H9 (cell line): Measurements from ENCODE around the gene ERGIC3. TPM values are rescaled to one million over a fixed set of nuclear protein-coding genes. Genes with fewer than 3 reads are reported as not detected.

Experiments used
- DNase-seq: peaks from one replicate; pipeline ENCODE4 v3.0.0-alpha.2; 2017
- H2AFZ ChIP-seq: one replicate; pipeline ENCODE4 v1.6.1; 2013; ENCODE audit warnings: mild to moderate bottlenecking, low read length, control low read depth, moderate library complexity
- H2AK5ac ChIP-seq: 2 replicates; pipeline ENCODE4 v1.6.1; 2013; ENCODE audit warnings: low read length, control low read depth, mixed read lengths; ENCODE audit not compliant: insufficient read length
- H2BK120ac ChIP-seq: one replicate; pipeline ENCODE4 v1.6.1; 2013; ENCODE audit warnings: low read depth, mild to moderate bottlenecking, low read length, control low read depth, inconsistent platforms; ENCODE audit not compliant: poor library complexity, severe bottlenecking
- H2BK12ac ChIP-seq: 2 replicates; pipeline ENCODE4 v1.6.1; 2013; ENCODE audit warnings: low read length, control low read depth, mixed read lengths, low read depth; ENCODE audit not compliant: insufficient read length
- H2BK15ac ChIP-seq: 2 replicates; pipeline ENCODE4 v1.6.1; 2013; ENCODE audit warnings: low read depth, low read length, control low read depth
- H2BK20ac ChIP-seq: one replicate; pipeline ENCODE4 v1.6.1; 2013; ENCODE audit warnings: low read depth, mild to moderate bottlenecking, low read length, control low read depth, inconsistent platforms; ENCODE audit not compliant: poor library complexity, severe bottlenecking
- H2BK5ac ChIP-seq: 2 replicates; pipeline ENCODE4 v1.6.1; 2013; ENCODE audit warnings: low read length, control low read depth, mixed read lengths; ENCODE audit not compliant: insufficient read length
- H3K14ac ChIP-seq: 2 replicates; pipeline ENCODE4 v1.6.1; 2013; ENCODE audit warnings: low read length, control low read depth; ENCODE audit not compliant: insufficient read depth
- H3K18ac ChIP-seq: 2 replicates; pipeline ENCODE4 v1.6.1; 2013; ENCODE audit warnings: low read depth, mild to moderate bottlenecking, mixed read lengths, low read length, control low read depth; ENCODE audit not compliant: insufficient read length
- H3K23ac ChIP-seq: 2 replicates; pipeline ENCODE4 v1.6.1; 2013; ENCODE audit warnings: low read length, control low read depth, mixed read lengths, low read depth; ENCODE audit not compliant: insufficient read length
- H3K23me2 ChIP-seq: 2 replicates; pipeline ENCODE4 v1.6.1; 2013; ENCODE audit warnings: low read depth, mild to moderate bottlenecking, mixed read lengths, low read length, control low read depth; ENCODE audit not compliant: insufficient read length, poor library complexity, severe bottlenecking
- H3K27ac ChIP-seq: 2 replicates; pipeline ENCODE4 v1.5.1; 2013; ENCODE audit warnings: low read length, control low read depth, mixed read lengths, low read depth; ENCODE audit not compliant: insufficient read length
- H3K27me3 ChIP-seq: 2 replicates; pipeline ENCODE4 v1.6.1; 2013; ENCODE audit warnings: low read length, control low read depth, inconsistent platforms; ENCODE audit not compliant: insufficient read depth
- H3K4ac ChIP-seq: 2 replicates; pipeline ENCODE4 v1.6.1; 2013; ENCODE audit warnings: low read depth, mild to moderate bottlenecking, control low read depth, inconsistent platforms, low read length, moderate library complexity
- H3K4me1 ChIP-seq: 2 replicates; pipeline ENCODE4 v1.6.1; 2013; ENCODE audit warnings: low read length, control low read depth, inconsistent platforms; ENCODE audit not compliant: insufficient read depth
- H3K4me2 ChIP-seq: 2 replicates; pipeline ENCODE4 v1.6.1; 2013; ENCODE audit warnings: low read length, control low read depth, mixed read lengths; ENCODE audit not compliant: insufficient read length, insufficient read depth
- H3K56ac ChIP-seq: 2 replicates; pipeline ENCODE4 v1.6.1; 2013; ENCODE audit warnings: low read depth, mild to moderate bottlenecking, mixed read lengths, low read length, control low read depth; ENCODE audit not compliant: insufficient read length
- H3K79me1 ChIP-seq: 2 replicates; pipeline ENCODE4 v1.6.1; 2013; ENCODE audit warnings: low read depth, mild to moderate bottlenecking, moderate library complexity, low read length, control low read depth, inconsistent platforms; ENCODE audit not compliant: insufficient read depth, poor library complexity, severe bottlenecking
- H3K79me2 ChIP-seq: 2 replicates; pipeline ENCODE4 v1.6.1; 2013; ENCODE audit warnings: low read length, control low read depth, inconsistent platforms; ENCODE audit not compliant: insufficient read depth
- H3K9ac ChIP-seq: 2 replicates; pipeline ENCODE4 v1.6.1; 2013; ENCODE audit warnings: low read length, control low read depth, mixed read lengths; ENCODE audit not compliant: insufficient read length; ENCODE audit errors: extremely low read depth
- H3K9me3 ChIP-seq: one replicate; pipeline ENCODE4 v1.6.1; 2013; ENCODE audit warnings: low read depth, low read length, inconsistent platforms; ENCODE audit not compliant: control insufficient read depth
- H3T11ph ChIP-seq: one replicate; pipeline ENCODE4 v1.6.1; 2013; ENCODE audit warnings: mild to moderate bottlenecking, low read length, control low read depth, inconsistent platforms
- H4K20me1 ChIP-seq: one replicate; pipeline ENCODE4 v1.6.1; 2013; ENCODE audit not compliant: control insufficient read depth, insufficient read length, insufficient read depth
- H4K5ac ChIP-seq: 2 replicates; pipeline ENCODE4 v1.6.1; 2013; ENCODE audit warnings: low read depth, mild to moderate bottlenecking, mixed read lengths, low read length, control low read depth; ENCODE audit not compliant: insufficient read length
- H4K8ac ChIP-seq: replicated peaks from 2 replicates; pipeline ENCODE4 v1.6.1; 2013; ENCODE audit warnings: low read length, control low read depth, mixed read lengths, low read depth; ENCODE audit not compliant: insufficient read length
- H4K91ac ChIP-seq: 2 replicates; pipeline ENCODE4 v1.6.1; 2013; ENCODE audit warnings: low read depth, mild to moderate bottlenecking, moderate library complexity, mixed read lengths, low read length, control low read depth; ENCODE audit not compliant: insufficient read length
- H3K27ac Mint-ChIP-seq, 3 experiments: 2 replicates in 2 of 3; 3 replicates in 1 of 3; pipeline ENCODE4 v1.8.0; 2020 to 2021; ENCODE audit warnings: mixed read lengths in 3 of 3, mild to moderate bottlenecking in 1 of 3, moderate library complexity in 1 of 3
- H3K27me3 Mint-ChIP-seq: 2 replicates; pipeline ENCODE4 v1.8.0; 2021; ENCODE audit warnings: low read depth, mild to moderate bottlenecking, moderate library complexity, mixed read lengths
- H3K36me3 Mint-ChIP-seq, 3 experiments: 2 replicates in 2 of 3; 3 replicates in 1 of 3; pipeline ENCODE4 v1.8.0; 2020 to 2021; ENCODE audit warnings: low read depth in 3 of 3, mixed read lengths in 3 of 3; ENCODE audit not compliant: insufficient read depth in 1 of 3
- H3K4me1 Mint-ChIP-seq, 2 experiments: 2 replicates each; pipeline ENCODE4 v1.8.0; 2020; ENCODE audit warnings: mixed read lengths in 2 of 2
- H3K4me3 Mint-ChIP-seq, 2 experiments: 2 replicates in 1 of 2; 3 replicates in 1 of 2; pipeline ENCODE4 v1.8.0; 2020 to 2021; ENCODE audit warnings: mild to moderate bottlenecking in 2 of 2, mixed read lengths in 2 of 2, moderate library complexity in 1 of 2
- H3K9me3 Mint-ChIP-seq, 2 experiments: 2 replicates in 1 of 2; 3 replicates in 1 of 2; pipeline ENCODE4 v1.8.0; 2020; ENCODE audit warnings: mild to moderate bottlenecking in 2 of 2, mixed read lengths in 2 of 2, moderate library complexity in 1 of 2
- CTCF ChIP-seq: fragments of 200-600 bp; sonication (generic); conservative IDR thresholded peaks from 3 replicates; pipeline ENCODE4 v1.8.0; 2021; ENCODE audit warnings: antibody characterized with exemption, mild to moderate bottlenecking
- WGBS: extraction: QIAGEN DNeasy Blood & Tissue Kit; methylation state at CpG from one replicate; pipeline ENCODE4 v1.1.7; 2013; ENCODE audit warnings: missing lambda C conversion rate, low lambda C conversion rate, mixed read lengths; ENCODE audit not compliant: insufficient read length; ENCODE audit errors: extremely low coverage; 5-methylcytosine and 5-hydroxymethylcytosine counted together
- total RNA-seq: library from RNA; stranded (reverse); gene quantifications from 2 replicates; pipeline ENCODE4 v1.2.1, GENCODE V29; 2021

ERGIC3 gene
- total RNA-seq, 1 experiment from 2014 or later, result 188 TPM

GRCh38 chr20:35602851-35603495 is 61.1 kb downstream of the ERGIC3 start:
- Histone ChIP-seq H4K91ac (no peak overlapping the region), H3K4me1 (no peaks in the 10 kb centered on the region), H2BK5ac (no peak overlapping the region), H3K23ac (no peak overlapping the region), H2AFZ (no peak overlapping the region), H3T11ph (no peak overlapping the region), H2AK5ac (no peak overlapping the region), H3K9ac (no peak overlapping the region), H4K20me1 (no peaks in the 10 kb centered on the region), H3K18ac (no peak overlapping the region), H2BK15ac (no peak overlapping the region), H3K27me3 (peaks cover 12% of the 10 kb centered on the region; the same call in 1 of the 2 replicates), H3K4ac (no peak overlapping the region), H2BK12ac (no peak overlapping the region), H2BK120ac (no peak overlapping the region), H3K79me1 (no peaks in the 10 kb centered on the region), H3K27ac (no peak overlapping the region), H2BK20ac (no peak overlapping the region), H4K8ac (no peak overlapping the region), H3K23me2 (peaks cover 16% of the 10 kb centered on the region), H3K9me3 (no peaks in the 10 kb centered on the region), H3K79me2 (no peaks in the 10 kb centered on the region), H3K56ac (no peak overlapping the region), H3K14ac (no peak overlapping the region), H4K5ac (no peak overlapping the region), H3K4me2 (no peak overlapping the region)
- no peak for DNase-seq
- peaks cover 70% of the 10 kb centered on the region for H3K27me3 Mint-ChIP-seq
- no peak overlapping the region for H3K27ac Mint-ChIP-seq
- peak overlapping the region in 1 of 2 experiments; percentile 5; a peak in 2 of 5 replicates for H3K4me3 Mint-ChIP-seq
- TF ChIP-seq CTCF, result no peak
- H3K36me3 Mint-ChIP-seq, result no peaks in the 10 kb centered on the region; a peak in 1 of 7 replicates
- WGBS, result no CpG with 5 or more reads among the region's 15 CpGs
- H3K9me3 Mint-ChIP-seq, result no peaks in the 10 kb centered on the region
- H3K4me1 Mint-ChIP-seq, result peaks cover 7 to 12% of the 10 kb centered on the region in 2 experiments
